Measurements from ENCODE around the gene HK1.

- no peak for TF ChIP-seq POLR2A (IDR thresholded peaks at IDR 0.05; ENCODE audit: low read length)
- TF ChIP-seq GATA1 (IDR thresholded peaks at IDR 0.05; ENCODE audit: low read depth, low read length) = no peak
Measured at GRCh38 chr10:69311309-69311708, 33.0 kb downstream of the HK1 start.
